ENCODE results near the gene FYB2. TPM values are rescaled to one million over a fixed set of nuclear protein-coding genes. Genes with fewer than 3 reads are reported as not detected.

FYB2 gene
- polyA plus RNA-seq, 1 donor from 2014 or later: 0.69 TPM

GRCh38 chr1:56780128-56780750, 39.0 kb downstream of the FYB2 start:
- H3F3A ChIP-seq (ENCODE audit: insufficient read depth, low read length, poor library complexity, severe bottlenecking): no peaks in the 10 kb centered on the region
- H3K9me3 ChIP-seq (ENCODE audit: low read length): no peaks in the 10 kb centered on the region
- H3K4me2 ChIP-seq (ENCODE audit: low read length): no peak overlapping the region
- no peaks in the 10 kb centered on the region for H3K9me2 ChIP-seq (ENCODE audit: insufficient read depth, low read length)
- no peak overlapping the region for H3K9ac ChIP-seq (ENCODE audit: low read length)
- H3K27me3 ChIP-seq (ENCODE audit: insufficient read depth, low read depth, low read length): no peaks in the 10 kb centered on the region
- H3K4me3 ChIP-seq (ENCODE audit: low read length): no peak overlapping the region
- no peaks in the 10 kb centered on the region for H3K36me3 ChIP-seq (ENCODE audit: insufficient read depth, low read length)
- no peaks in the 10 kb centered on the region for H3K79me2 ChIP-seq (replicated peaks; ENCODE audit: insufficient read depth, low read length)
- H3K27ac ChIP-seq (ENCODE audit: low read length): no peak overlapping the region
- H2AFZ ChIP-seq (ENCODE audit: low read depth, low read length): no peak overlapping the region
- no peaks in the 10 kb centered on the region for H4K20me1 ChIP-seq (ENCODE audit: insufficient read depth)
- no peak for TF ChIP-seq EP300 (conservative IDR thresholded peaks at IDR 0.05; ENCODE audit: poor library complexity, severe bottlenecking)
- no peak for TF ChIP-seq POLR2AphosphoS5 (IDR thresholded peaks at IDR 0.05)
- TF ChIP-seq EZH2 (IDR thresholded peaks at IDR 0.05; ENCODE audit: borderline replicate concordance, insufficient read depth, low read length, poor library complexity, severe bottlenecking): no peak
- no peak for TF ChIP-seq RAD21 (conservative IDR thresholded peaks at IDR 0.05)
- TF ChIP-seq REST (IDR thresholded peaks at IDR 0.05; ENCODE audit: borderline replicate concordance): no peak
- TF ChIP-seq CTCF (IDR thresholded peaks at IDR 0.05; ENCODE audit: poor library complexity, severe bottlenecking): no peak
- no peak for TF ChIP-seq MXI1 (conservative IDR thresholded peaks at IDR 0.05; ENCODE audit: poor library complexity, severe bottlenecking)
- no peak for TF ChIP-seq SMC3 (conservative IDR thresholded peaks at IDR 0.05; ENCODE audit: poor library complexity)
- TF ChIP-seq TAF1 (IDR thresholded peaks at IDR 0.05; ENCODE audit: low read depth): no peak

GRCh38 chr1:56777972-56778371, 41.2 kb downstream of the FYB2 start:
- no peaks in the 10 kb centered on the region for H4K20me1 ChIP-seq (ENCODE audit: insufficient read depth)

More at GRCh38 chr1:56777972-56778371, 41.2 kb downstream of the FYB2 start:
- Histone ChIP-seq H2AFZ (ENCODE audit: low read depth, low read length) (no peak overlapping the region), H3K9me2 (ENCODE audit: insufficient read depth, low read length) (no peaks in the 10 kb centered on the region), H3K27me3 (ENCODE audit: insufficient read depth, low read depth, low read length) (no peaks in the 10 kb centered on the region), H3K9ac (ENCODE audit: low read length) (no peak overlapping the region), H3K79me2 (replicated peaks; ENCODE audit: insufficient read depth, low read length) (no peaks in the 10 kb centered on the region), H3K27ac (ENCODE audit: low read length) (no peak overlapping the region), H3F3A (ENCODE audit: insufficient read depth, low read length, poor library complexity, severe bottlenecking) (no peaks in the 10 kb centered on the region), H3K9me3 (ENCODE audit: low read length) (no peaks in the 10 kb centered on the region), H3K36me3 (ENCODE audit: insufficient read depth, low read length) (no peaks in the 10 kb centered on the region), H3K4me2 (ENCODE audit: low read length) (no peak overlapping the region), H3K4me3 (ENCODE audit: low read length) (no peak overlapping the region)
- TF ChIP-seq POLR2AphosphoS5 (IDR thresholded peaks at IDR 0.05) (no peak), TAF1 (IDR thresholded peaks at IDR 0.05; ENCODE audit: low read depth) (no peak), MXI1 (conservative IDR thresholded peaks at IDR 0.05; ENCODE audit: poor library complexity, severe bottlenecking) (no peak), EP300 (conservative IDR thresholded peaks at IDR 0.05; ENCODE audit: poor library complexity, severe bottlenecking) (no peak), SMC3 (conservative IDR thresholded peaks at IDR 0.05; ENCODE audit: poor library complexity) (no peak), EZH2 (IDR thresholded peaks at IDR 0.05; ENCODE audit: borderline replicate concordance, insufficient read depth, low read length, poor library complexity, severe bottlenecking) (no peak), CTCF (IDR thresholded peaks at IDR 0.05; ENCODE audit: poor library complexity, severe bottlenecking) (no peak), REST (IDR thresholded peaks at IDR 0.05; ENCODE audit: borderline replicate concordance) (no peak), RAD21 (conservative IDR thresholded peaks at IDR 0.05) (no peak)

Measured in neural cell (in vitro differentiated cells).